Activated naive CD4-positive, alpha-beta T cell treated with anti-CD3 and anti-CD28 coated beads, Interleukin-2, amount 50 U/mL, for 24 hours (primary cell): ENCODE measurements around the gene MROH7.

Experiments used
- H3K27ac Mint-ChIP-seq: one replicate; pipeline ENCODE4 v1.8.0; 2021; ENCODE audit warnings: mild to moderate bottlenecking, mixed read lengths
- H3K27me3 Mint-ChIP-seq: one replicate; pipeline ENCODE4 v1.8.0; 2021; ENCODE audit warnings: mixed read lengths
- H3K36me3 Mint-ChIP-seq: one replicate; pipeline ENCODE4 v1.8.0; 2021; ENCODE audit warnings: mixed read lengths
- H3K4me1 Mint-ChIP-seq: one replicate; pipeline ENCODE4 v1.8.0; 2021; ENCODE audit warnings: mixed read lengths
- H3K4me3 Mint-ChIP-seq: one replicate; pipeline ENCODE4 v1.8.0; 2021; ENCODE audit warnings: mild to moderate bottlenecking, mixed read lengths
- H3K9me3 Mint-ChIP-seq: one replicate; pipeline ENCODE4 v1.8.0; 2021; ENCODE audit warnings: mixed read lengths

The MROH7 gene

GRCh38 chr1:54750596-54750995 is 109.0 kb downstream of the MROH7 start:
- no peaks in the 10 kb centered on the region for H3K9me3 Mint-ChIP-seq
- H3K27me3 Mint-ChIP-seq = no peaks in the 10 kb centered on the region
- no peaks in the 10 kb centered on the region for H3K4me1 Mint-ChIP-seq
- H3K36me3 Mint-ChIP-seq = no peaks in the 10 kb centered on the region
- no peak overlapping the region for H3K4me3 Mint-ChIP-seq
- no peak overlapping the region for H3K27ac Mint-ChIP-seq

DNA sequence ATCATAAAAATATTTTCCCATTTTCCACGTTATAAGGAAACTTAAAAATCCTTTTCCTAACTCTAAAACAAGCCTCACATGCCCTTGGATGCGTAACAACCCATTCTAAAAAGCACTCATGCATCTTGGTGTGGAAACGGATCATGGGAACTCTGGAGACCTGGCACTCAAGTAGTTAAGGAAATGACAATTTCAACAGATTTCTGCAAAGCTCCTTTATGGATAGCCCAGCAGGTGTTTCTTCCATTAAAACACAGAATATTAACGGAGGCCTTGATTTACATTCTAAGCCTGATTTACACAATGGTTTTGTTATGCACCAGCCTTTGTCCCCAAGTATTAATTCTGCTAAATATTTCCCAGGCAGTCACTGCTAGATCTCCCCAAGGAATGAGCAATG is 109.8 kb downstream of the MROH7 start:
- Mint-ChIP-seq H3K9me3 (no peaks in the 10 kb centered on the region), H3K27me3 (no peaks in the 10 kb centered on the region), H3K27ac (no peak overlapping the region), H3K4me1 (no peaks in the 10 kb centered on the region), H3K36me3 (no peaks in the 10 kb centered on the region), H3K4me3 (no peak overlapping the region)

- Mint-ChIP-seq H3K9me3 (no peaks in the 10 kb centered on the region), H3K27ac (no peak overlapping the region), H3K4me1 (no peaks in the 10 kb centered on the region), H3K27me3 (no peaks in the 10 kb centered on the region), H3K4me3 (no peak overlapping the region), H3K36me3 (peaks cover 3% of the 10 kb centered on the region)
Measured at GRCh38 chr1:54754045-54754444, 112.5 kb downstream of the MROH7 start.

GRCh38 chr1:54754486-54755285 is 113.1 kb downstream of the MROH7 start:
- Mint-ChIP-seq H3K27me3 (no peaks in the 10 kb centered on the region), H3K27ac (no peak overlapping the region), H3K4me3 (no peak overlapping the region), H3K36me3 (peaks cover 3% of the 10 kb centered on the region), H3K4me1 (no peaks in the 10 kb centered on the region), H3K9me3 (no peaks in the 10 kb centered on the region)

DNA sequence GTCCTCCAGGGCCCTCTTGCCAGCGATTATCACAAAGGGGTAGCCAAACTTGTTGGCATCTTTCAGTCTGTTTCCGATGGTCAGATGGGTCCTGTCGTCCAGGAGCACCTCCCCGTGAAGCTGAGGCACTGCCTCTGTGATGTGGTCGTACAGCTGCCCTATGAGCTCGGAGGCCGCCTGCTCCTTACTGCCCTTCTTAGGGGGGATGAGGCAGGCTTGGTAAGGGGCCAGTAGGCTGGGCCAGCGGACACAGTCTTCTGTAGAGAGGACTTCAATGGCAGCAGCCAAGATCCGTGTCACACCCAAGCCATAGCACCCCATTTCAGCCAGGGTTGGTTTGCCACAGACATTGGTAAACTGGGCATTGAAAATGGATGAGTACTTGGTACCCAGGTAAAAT is 116.2 kb downstream of the MROH7 start:
- H3K27ac Mint-ChIP-seq = no peak overlapping the region
- H3K36me3 Mint-ChIP-seq = peaks cover 3% of the 10 kb centered on the region
- no peak overlapping the region for H3K4me3 Mint-ChIP-seq
- H3K4me1 Mint-ChIP-seq = peaks cover 7% of the 10 kb centered on the region
- no peaks in the 10 kb centered on the region for H3K9me3 Mint-ChIP-seq
- no peaks in the 10 kb centered on the region for H3K27me3 Mint-ChIP-seq

DNA sequence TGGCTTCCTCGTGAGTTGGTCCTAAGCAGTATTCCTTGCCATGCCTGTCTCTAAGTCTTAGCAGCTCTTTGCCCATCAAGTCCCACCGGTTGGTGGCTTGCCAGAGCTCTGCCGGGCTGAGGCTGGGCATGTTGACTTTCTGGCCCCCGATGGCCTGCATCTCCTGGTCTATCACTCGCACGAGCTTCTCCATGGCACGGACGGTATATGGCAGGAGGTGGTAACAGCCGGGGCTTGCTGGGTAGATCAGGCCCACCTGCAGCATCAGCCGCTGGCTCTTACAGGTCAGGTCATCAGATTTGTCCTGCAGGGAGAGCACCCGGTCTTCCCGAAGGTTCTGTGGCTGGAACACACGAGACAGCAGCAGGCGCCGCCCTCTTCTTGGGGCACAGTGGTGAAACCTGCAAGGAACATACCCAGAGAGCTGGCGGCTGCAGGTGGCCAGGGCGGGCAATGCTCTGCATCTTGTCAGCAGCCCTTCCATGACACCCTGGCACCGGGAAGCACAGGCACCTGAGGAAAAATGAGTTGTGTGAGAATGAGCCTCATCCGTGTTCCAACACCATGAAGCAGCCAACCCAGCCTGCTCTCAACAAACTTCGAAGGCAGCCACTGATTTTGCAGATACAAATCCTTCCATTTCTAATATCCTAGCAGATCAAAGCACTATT is 117.2 kb downstream of the MROH7 start:
- Mint-ChIP-seq H3K27me3 (no peaks in the 10 kb centered on the region), H3K27ac (no peak overlapping the region), H3K36me3 (peaks cover 3% of the 10 kb centered on the region), H3K9me3 (no peaks in the 10 kb centered on the region), H3K4me1 (peaks cover 15% of the 10 kb centered on the region), H3K4me3 (no peak overlapping the region)
